Measurements from ENCODE around the gene CORO1C. TPM values are rescaled to one million over a fixed set of nuclear protein-coding genes. Genes with fewer than 3 reads are reported as not detected.
A peak's percentile ranks its signal among the peaks of the same experiment; 100 is the strongest.

CORO1C gene
- total RNA-seq, 1 donor from 2014 or later = 128 TPM

DNA sequence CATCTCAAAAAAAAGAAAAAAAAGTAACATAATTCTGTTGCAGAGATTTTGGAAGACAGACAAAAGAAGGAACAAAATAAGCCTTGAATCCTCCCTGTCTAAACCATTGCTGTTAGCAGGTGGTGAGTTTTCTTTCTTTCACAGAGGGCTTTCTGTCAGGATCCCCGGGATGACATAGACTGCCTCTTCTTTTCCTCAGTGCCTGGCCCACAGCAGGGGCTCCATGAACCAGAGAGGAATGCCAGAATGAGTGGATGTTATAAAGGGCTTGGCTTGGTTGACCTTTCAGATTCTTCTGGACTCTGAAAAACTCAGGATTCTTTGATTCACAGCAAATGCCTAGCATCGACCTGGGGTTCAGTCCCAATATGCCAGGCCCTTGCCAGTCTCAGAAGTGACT lies 45.8 kb upstream of the CORO1C start:
- H3K27me3 ChIP-seq = no peaks in the 10 kb centered on the region
- TF ChIP-seq EZH2phosphoT487 (IDR thresholded peaks at IDR 0.05) (no peak), EZH2 (IDR thresholded peaks at IDR 0.05) (no peak)
- TF ChIP-seq, protein P1, sequence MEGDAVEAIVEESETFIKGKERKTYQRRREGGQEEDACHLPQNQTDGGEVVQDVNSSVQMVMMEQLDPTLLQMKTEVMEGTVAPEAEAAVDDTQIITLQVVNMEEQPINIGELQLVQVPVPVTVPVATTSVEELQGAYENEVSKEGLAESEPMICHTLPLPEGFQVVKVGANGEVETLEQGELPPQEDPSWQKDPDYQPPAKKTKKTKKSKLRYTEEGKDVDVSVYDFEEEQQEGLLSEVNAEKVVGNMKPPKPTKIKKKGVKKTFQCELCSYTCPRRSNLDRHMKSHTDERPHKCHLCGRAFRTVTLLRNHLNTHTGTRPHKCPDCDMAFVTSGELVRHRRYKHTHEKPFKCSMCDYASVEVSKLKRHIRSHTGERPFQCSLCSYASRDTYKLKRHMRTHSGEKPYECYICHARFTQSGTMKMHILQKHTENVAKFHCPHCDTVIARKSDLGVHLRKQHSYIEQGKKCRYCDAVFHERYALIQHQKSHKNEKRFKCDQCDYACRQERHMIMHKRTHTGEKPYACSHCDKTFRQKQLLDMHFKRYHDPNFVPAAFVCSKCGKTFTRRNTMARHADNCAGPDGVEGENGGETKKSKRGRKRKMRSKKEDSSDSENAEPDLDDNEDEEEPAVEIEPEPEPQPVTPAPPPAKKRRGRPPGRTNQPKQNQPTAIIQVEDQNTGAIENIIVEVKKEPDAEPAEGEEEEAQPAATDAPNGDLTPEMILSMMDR (IDR thresholded peaks at IDR 0.05) = no peak
- no peaks in the 10 kb centered on the region for H3K9me3 Mint-ChIP-seq
- H2AFZ ChIP-seq (replicated peaks) = no peak overlapping the region
- peak; percentile 82 for DNase-seq (ENCODE audit: low spot score)
- H3K4me2 ChIP-seq = peak overlapping the region; percentile 37
- peaks cover 3% of the 10 kb centered on the region for H3K36me3 Mint-ChIP-seq
- H3K36me3 ChIP-seq = no peaks in the 10 kb centered on the region
- H3K4me3 Mint-ChIP-seq = peak overlapping the region; percentile 59
- peak overlapping the region; percentile 90 for H3K27ac ChIP-seq
- H3K27ac Mint-ChIP-seq = peak overlapping the region; percentile 96
- H3K27me3 Mint-ChIP-seq (ENCODE audit: insufficient read depth, low read depth) = peaks cover 5% of the 10 kb centered on the region
- no peaks in the 10 kb centered on the region for H4K20me1 ChIP-seq (ENCODE audit: low read depth)
- no peak overlapping the region for H3K4me3 ChIP-seq
- H3K4me1 Mint-ChIP-seq = peaks cover 58% of the 10 kb centered on the region
- peaks cover 23% of the 10 kb centered on the region for H3K4me1 ChIP-seq
- H3K79me2 ChIP-seq (ENCODE audit: low read depth) = no peaks in the 10 kb centered on the region
- H3K9me3 ChIP-seq (ENCODE audit: low read depth) = no peaks in the 10 kb centered on the region
- H3F3A ChIP-seq (ENCODE audit: low read depth) = peaks cover 30% of the 10 kb centered on the region
- H3K9ac ChIP-seq = no peak overlapping the region

GRCh38 chr12:108773798-108774788 lies 42.8 kb upstream of the CORO1C start:
- H3K4me3 Mint-ChIP-seq = peak overlapping the region; percentile 48
- TF ChIP-seq EZH2 (IDR thresholded peaks at IDR 0.05) (no peak), EZH2phosphoT487 (IDR thresholded peaks at IDR 0.05) (no peak)
- TF ChIP-seq, protein P1 (IDR thresholded peaks at IDR 0.05) = no peak
- no peaks in the 10 kb centered on the region for H3K9me3 Mint-ChIP-seq
- Histone ChIP-seq H3F3A (ENCODE audit: low read depth) (peaks cover 31% of the 10 kb centered on the region), H3K9ac (no peak overlapping the region), H3K4me1 (peaks cover 23% of the 10 kb centered on the region), H2AFZ (replicated peaks) (peak overlapping the region; percentile 59), H3K36me3 (no peaks in the 10 kb centered on the region), H3K4me2 (no peak overlapping the region), H3K4me3 (no peak overlapping the region), H3K79me2 (ENCODE audit: low read depth) (no peaks in the 10 kb centered on the region), H3K9me3 (ENCODE audit: low read depth) (no peaks in the 10 kb centered on the region), H3K27me3 (no peaks in the 10 kb centered on the region), H3K27ac (no peak overlapping the region), H4K20me1 (ENCODE audit: low read depth) (no peaks in the 10 kb centered on the region)
- peaks cover 55% of the 10 kb centered on the region for H3K4me1 Mint-ChIP-seq
- H3K27me3 Mint-ChIP-seq (ENCODE audit: insufficient read depth, low read depth) = peaks cover 10% of the 10 kb centered on the region
- peak overlapping the region; percentile 91 for H3K27ac Mint-ChIP-seq
- peak; percentile 22 for DNase-seq (ENCODE audit: low spot score)
- no peaks in the 10 kb centered on the region for H3K36me3 Mint-ChIP-seq

- Histone ChIP-seq H3F3A (ENCODE audit: low read depth) (peaks cover 40% of the 10 kb centered on the region), H3K4me1 (peaks cover 23% of the 10 kb centered on the region), H3K27ac (no peak overlapping the region), H3K9me3 (ENCODE audit: low read depth) (no peaks in the 10 kb centered on the region), H3K27me3 (no peaks in the 10 kb centered on the region), H3K4me2 (no peak overlapping the region), H3K36me3 (no peaks in the 10 kb centered on the region), H3K9ac (no peak overlapping the region), H4K20me1 (ENCODE audit: low read depth) (no peaks in the 10 kb centered on the region), H3K79me2 (ENCODE audit: low read depth) (no peaks in the 10 kb centered on the region), H3K4me3 (no peak overlapping the region), H2AFZ (replicated peaks) (no peak overlapping the region)
- Mint-ChIP-seq H3K4me1 (peaks cover 55% of the 10 kb centered on the region), H3K9me3 (no peaks in the 10 kb centered on the region), H3K27me3 (ENCODE audit: insufficient read depth, low read depth) (peaks cover 10% of the 10 kb centered on the region), H3K4me3 (no peak overlapping the region), H3K36me3 (no peaks in the 10 kb centered on the region), H3K27ac (peak overlapping the region; percentile 91)
- DNase-seq (ENCODE audit: low spot score) = no peak
- TF ChIP-seq, protein P1 (IDR thresholded peaks at IDR 0.05) = no peak
- TF ChIP-seq EZH2 (IDR thresholded peaks at IDR 0.05) (no peak), EZH2phosphoT487 (IDR thresholded peaks at IDR 0.05) (no peak)
Observed at GRCh38 chr12:108772891-108773797, 41.8 kb upstream of the CORO1C start.
